H1 (cell line): ENCODE data around the gene KCTD8. TPM values are rescaled to one million over a fixed set of nuclear protein-coding genes. Genes with fewer than 3 reads are reported as not detected.

Experiments
- CHD7 ChIP-seq: fragments of 300-600 bp; sonication (generic); IDR thresholded peaks from 2 replicates; pipeline ENCODE4 v1.7.1; 2012; ENCODE audit warnings: low read length, moderate library complexity, mild to moderate bottlenecking, inconsistent platforms; ENCODE audit not compliant: insufficient replicate concordance
- CREB1 ChIP-seq: IDR thresholded peaks from 2 replicates; pipeline ENCODE4 v1.6.1; 2012; ENCODE audit warnings: inconsistent platforms
- JUN ChIP-seq: IDR thresholded peaks from 2 replicates; pipeline ENCODE4 v1.6.1; 2011; ENCODE audit warnings: low read depth, mild to moderate bottlenecking, improper control_type of control experiment, low read length
- KDM5A ChIP-seq: fragments of 200-600 bp; IDR thresholded peaks from 2 replicates; pipeline ENCODE4 v1.7.1; 2012; ENCODE audit warnings: mild to moderate bottlenecking, low read length, inconsistent platforms, mixed read lengths
- MAFK ChIP-seq: IDR thresholded peaks from 2 replicates; pipeline ENCODE4 v1.6.1; 2012; ENCODE audit warnings: low read depth, mild to moderate bottlenecking, improper control_type of control experiment, low read length
- NANOG ChIP-seq: IDR thresholded peaks from 2 replicates; pipeline ENCODE4 v1.6.1; 2011; ENCODE audit warnings: low read length, low read depth, mild to moderate bottlenecking, inconsistent platforms; ENCODE audit not compliant: insufficient read depth, poor library complexity, severe bottlenecking
- PHF8 ChIP-seq: fragments of 200-600 bp; sonication (generic); conservative IDR thresholded peaks from 2 replicates; pipeline ENCODE4 v1.7.1; 2012; ENCODE audit warnings: low read depth, mild to moderate bottlenecking, inconsistent platforms, low read length, moderate library complexity
- POLR2AphosphoS5 ChIP-seq: IDR thresholded peaks from 2 replicates; pipeline ENCODE4 v1.6.1; 2011; ENCODE audit warnings: low read depth, low read length
- POU5F1 ChIP-seq: IDR thresholded peaks from 2 replicates; pipeline ENCODE4 v1.6.1; 2011; ENCODE audit warnings: low read depth, mild to moderate bottlenecking, low read length, moderate library complexity
- RFX5 ChIP-seq: IDR thresholded peaks from 2 replicates; pipeline ENCODE4 v1.6.1; 2011; ENCODE audit warnings: low read depth, low read length, improper control_type of control experiment, borderline replicate concordance
- SIRT6 ChIP-seq: IDR thresholded peaks from one replicate; pipeline ENCODE4 v1.7.1; 2012; ENCODE audit warnings: low read length, inconsistent platforms
- SUZ12 ChIP-seq: fragments of 200-600 bp; sonication (generic); IDR thresholded peaks from 2 replicates; pipeline ENCODE4 v1.6.1; 2012; ENCODE audit warnings: mild to moderate bottlenecking, inconsistent platforms, low read length, moderate library complexity, mixed read lengths
- polyA plus RNA-seq, 7 experiments: library from polyadenylated mRNA; depleted of rRNA in 3 of 7; stranded (reverse) in 5 of 7; unstranded in 2 of 7; fragments of >200 nt in 5 of 7; fragments of 200-250 nt in 2 of 7; gene quantifications; 1 replicate in 5 of 7; 2 replicates in 1 of 7; 4 replicates in 1 of 7; pipeline versions ENCODE4 v1.2.1 to v1.2.3, GENCODE V29; 2011 to 2013; ENCODE audit warnings: missing spikeins in 2 of 7, mixed read lengths in 2 of 7
- total RNA-seq: library from RNA; stranded (reverse); fragmentation: NEBNext Ultra II Directional; extraction: Animal tissue kit (Norgen Biotek cat#: 25700); gene quantifications from 2 replicates; pipeline ENCODE4 v1.2.1, GENCODE V29; 2021

KCTD8 gene
- total and polyA plus RNA-seq, 2 of the 8 experiments (the other 6 are each of a cell fraction or from before 2014, with no cell fraction given) = 2.9 to 3.7 TPM

- TF ChIP-seq CHD7 (no peak), SIRT6 (no peak), PHF8 (no peak), SUZ12 (no peak), JUN (no peak), KDM5A (no peak), POU5F1 (no peak), NANOG (no peak), POLR2AphosphoS5 (no peak), MAFK (no peak), CREB1 (no peak), RFX5 (no peak)
- TF ChIP-seq, all 59 proteins: peak for 0
Observed at GRCh38 chr4:44162538-44163270, 285.9 kb downstream of the KCTD8 start (continued).
